DMS79 treated with DMSO at 0.1 percent for 48 hours (cell line): ENCODE measurements around the gene H6PD.
A peak's percentile ranks its signal among the peaks of the same experiment; 100 is the strongest.

Experiments
- DNase-seq: peaks from one replicate; lab custom pipeline; 2025; lab: John Stamatoyannopoulos, UW

The H6PD gene

GRCh38 chr1:9234223-9235095, at the start of gene H6PD:
TSS of gene H6PD (plus strand) at chr1:9234774. CDS start at chr1:9244935, 10,161 bp downstream.
- DNase-seq, result peak; percentile 50

- no peak for DNase-seq
Measured at GRCh38 chr1:9186082-9186859, 48.3 kb upstream of the H6PD start.

- DNase-seq, result no peak
Measured at GRCh38 chr1:9187004-9187403, 47.6 kb upstream of the H6PD start.

GRCh38 chr1:9190234-9190633, 44.3 kb upstream of the H6PD start:
- DNase-seq, result no peak

GRCh38 chr1:9191231-9191630, 43.3 kb upstream of the H6PD start:
- no peak for DNase-seq

- DNase-seq, result no peak
Measured at GRCh38 chr1:9192578-9193232, 41.9 kb upstream of the H6PD start.

- no peak for DNase-seq
Measured at GRCh38 chr1:9193233-9193625, 41.3 kb upstream of the H6PD start.

GRCh38 chr1:9194024-9194423, 40.5 kb upstream of the H6PD start:
- DNase-seq, result no peak

- DNase-seq, result no peak
Measured at GRCh38 chr1:9195651-9196050, 38.9 kb upstream of the H6PD start.

GRCh38 chr1:9196129-9197040, 38.2 kb upstream of the H6PD start:
- DNase-seq, result peak; percentile 60

- DNase-seq, result peak; percentile 27
Measured at GRCh38 chr1:9197186-9198099, 37.1 kb upstream of the H6PD start.

GRCh38 chr1:9198538-9199361, 35.8 kb upstream of the H6PD start:
- peak; percentile 55 for DNase-seq

- no peak for DNase-seq
Measured at GRCh38 chr1:9200441-9200840, 34.1 kb upstream of the H6PD start.

- peak; percentile 15 for DNase-seq
Measured at GRCh38 chr1:9201401-9202239, 33.0 kb upstream of the H6PD start.

- no peak for DNase-seq
Measured at GRCh38 chr1:9202240-9202870, 32.2 kb upstream of the H6PD start.

- DNase-seq, result no peak
Measured at GRCh38 chr1:9203511-9203982, 31.0 kb upstream of the H6PD start.

- no peak for DNase-seq
Measured at GRCh38 chr1:9204156-9204720, 30.3 kb upstream of the H6PD start.

- DNase-seq, result no peak
Measured at GRCh38 chr1:9207086-9207485, 27.5 kb upstream of the H6PD start.
